HL-60 (cell line): ENCODE data around the gene MOV10L1.
"Not testable (repeated sequence)": the region's sequence is repeated elsewhere in the genome, so short reads cannot be mapped to it uniquely, and the experiment has no call there.

Experiments
- DNase-seq, 2 experiments: peaks; one replicate each; pipeline ENCODE4 v3.0.0-alpha.2; 2010 to 2020; ENCODE audit warnings: low read depth in 1 of 2, low spot score in 1 of 2
- H3K27ac ChIP-seq: fragments of 250-450 bp; sonication (Bioruptor Pico); replicated peaks from 2 replicates; pipeline ENCODE4 v1.5.1; 2020; ENCODE audit warnings: mild to moderate bottlenecking, moderate library complexity
- H3K27me3 ChIP-seq: fragments of 250-450 bp; sonication (Bioruptor Pico); 2 replicates; pipeline ENCODE4 v1.5.1; 2021; ENCODE audit warnings: mild to moderate bottlenecking, moderate library complexity; ENCODE audit not compliant: insufficient read depth, poor library complexity, severe bottlenecking
- H3K4me3 ChIP-seq: replicated peaks from 2 replicates; pipeline ENCODE4 v1.5.1; 2011; ENCODE audit warnings: mild to moderate bottlenecking, control low read depth, low read length; ENCODE audit not compliant: insufficient read depth
- GABPA ChIP-seq: IDR thresholded peaks from 2 replicates; pipeline ENCODE4 v1.6.1; 2012; ENCODE audit warnings: low read depth
- POLR2AphosphoS5 ChIP-seq: IDR thresholded peaks from 2 replicates; pipeline ENCODE4 v1.6.1; 2012; ENCODE audit warnings: low read depth
- SPI1 ChIP-seq: IDR thresholded peaks from 2 replicates; pipeline ENCODE4 v1.6.1; 2012; ENCODE audit warnings: low read depth, mild to moderate bottlenecking, borderline replicate concordance
- TF ChIP-seq, protein P1 (sequence below): IDR thresholded peaks from one replicate; pipeline ENCODE4 v1.5.1; 2011; ENCODE audit warnings: low read length, control low read depth, inconsistent platforms; ENCODE audit not compliant: insufficient read depth
- TF ChIP-seq, protein P2 (sequence below): IDR thresholded peaks from 2 replicates; pipeline ENCODE4 v1.6.1; 2012; ENCODE audit warnings: low read depth; ENCODE audit not compliant: insufficient replicate concordance

The MOV10L1 gene

DNA sequence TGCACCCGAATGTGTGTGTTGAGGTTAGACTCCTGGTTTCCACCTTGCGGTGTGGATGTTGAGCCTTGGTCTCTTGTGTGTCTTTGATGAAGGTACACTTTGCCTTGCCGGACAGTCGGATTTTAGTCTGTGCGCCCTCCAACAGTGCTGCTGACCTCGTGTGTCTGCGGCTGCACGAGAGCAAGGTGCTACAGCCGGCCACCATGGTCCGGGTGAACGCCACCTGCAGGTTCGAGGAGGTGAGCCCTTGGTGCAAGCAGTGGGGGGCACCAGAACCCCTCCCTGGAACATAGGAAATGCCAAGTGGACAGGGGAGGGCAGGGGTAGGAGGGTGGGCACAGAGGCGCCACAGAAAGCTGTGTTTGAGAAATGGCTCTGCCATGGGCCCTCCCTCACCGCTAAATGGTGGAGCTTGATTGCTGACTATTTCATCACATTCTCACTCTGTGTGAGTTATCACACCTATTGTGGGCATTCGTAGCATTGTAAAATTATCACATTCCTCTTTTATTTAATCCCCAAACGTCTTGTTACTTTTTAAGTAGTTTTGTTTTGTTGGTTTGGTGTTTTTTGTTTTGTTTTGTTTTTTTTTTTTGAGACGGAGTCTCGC is 54.3 kb downstream of the MOV10L1 start:
- no peak for TF ChIP-seq POLR2AphosphoS5
- TF ChIP-seq GABPA: no peak
- Histone ChIP-seq H3K27ac (peak overlapping the region; percentile 50), H3K27me3 (no peaks in the 10 kb centered on the region), H3K4me3 (no peak overlapping the region)
- no peak for DNase-seq

DNA sequence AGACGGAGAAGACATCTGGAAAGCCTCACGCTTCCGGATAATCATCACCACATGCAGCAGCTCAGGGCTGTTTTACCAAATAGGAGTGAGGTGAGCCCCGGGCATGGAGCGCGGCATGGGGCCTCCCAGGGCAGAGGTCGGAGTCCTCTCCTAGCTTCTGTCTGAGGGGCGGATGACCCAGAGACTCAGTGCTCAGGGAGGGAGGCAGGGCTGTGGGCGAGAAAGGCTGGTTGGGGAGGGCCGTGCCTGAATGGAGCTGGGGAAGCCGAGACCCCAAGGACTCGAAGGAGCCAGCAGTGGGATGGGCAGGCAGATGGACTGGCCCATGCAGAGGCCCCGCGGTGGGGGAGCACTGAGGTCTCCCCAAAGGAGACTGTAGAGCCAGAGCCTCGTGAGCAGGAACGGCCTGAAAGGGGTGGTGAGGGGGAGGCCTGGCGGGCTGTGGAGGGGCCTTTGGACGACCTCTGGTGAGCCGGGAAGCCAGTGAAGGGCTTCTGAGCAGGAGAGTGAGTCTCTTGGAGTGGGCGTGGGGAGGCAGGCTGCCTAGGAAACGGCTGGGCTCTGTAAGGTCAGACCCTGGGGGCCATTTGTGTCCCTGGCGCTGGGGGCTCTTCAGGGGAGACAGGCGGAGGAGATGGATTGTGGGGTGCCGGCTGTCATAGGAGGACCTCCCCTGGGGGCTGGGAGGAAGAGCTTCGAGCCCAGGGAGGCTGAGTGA is 56.1 kb downstream of the MOV10L1 start:
- DNase-seq: no peak
- TF ChIP-seq SPI1 (no peak), GABPA (no peak), POLR2AphosphoS5 (no peak)
- TF ChIP-seq, protein P1, sequence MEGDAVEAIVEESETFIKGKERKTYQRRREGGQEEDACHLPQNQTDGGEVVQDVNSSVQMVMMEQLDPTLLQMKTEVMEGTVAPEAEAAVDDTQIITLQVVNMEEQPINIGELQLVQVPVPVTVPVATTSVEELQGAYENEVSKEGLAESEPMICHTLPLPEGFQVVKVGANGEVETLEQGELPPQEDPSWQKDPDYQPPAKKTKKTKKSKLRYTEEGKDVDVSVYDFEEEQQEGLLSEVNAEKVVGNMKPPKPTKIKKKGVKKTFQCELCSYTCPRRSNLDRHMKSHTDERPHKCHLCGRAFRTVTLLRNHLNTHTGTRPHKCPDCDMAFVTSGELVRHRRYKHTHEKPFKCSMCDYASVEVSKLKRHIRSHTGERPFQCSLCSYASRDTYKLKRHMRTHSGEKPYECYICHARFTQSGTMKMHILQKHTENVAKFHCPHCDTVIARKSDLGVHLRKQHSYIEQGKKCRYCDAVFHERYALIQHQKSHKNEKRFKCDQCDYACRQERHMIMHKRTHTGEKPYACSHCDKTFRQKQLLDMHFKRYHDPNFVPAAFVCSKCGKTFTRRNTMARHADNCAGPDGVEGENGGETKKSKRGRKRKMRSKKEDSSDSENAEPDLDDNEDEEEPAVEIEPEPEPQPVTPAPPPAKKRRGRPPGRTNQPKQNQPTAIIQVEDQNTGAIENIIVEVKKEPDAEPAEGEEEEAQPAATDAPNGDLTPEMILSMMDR: no peak
- TF ChIP-seq, protein P2, sequence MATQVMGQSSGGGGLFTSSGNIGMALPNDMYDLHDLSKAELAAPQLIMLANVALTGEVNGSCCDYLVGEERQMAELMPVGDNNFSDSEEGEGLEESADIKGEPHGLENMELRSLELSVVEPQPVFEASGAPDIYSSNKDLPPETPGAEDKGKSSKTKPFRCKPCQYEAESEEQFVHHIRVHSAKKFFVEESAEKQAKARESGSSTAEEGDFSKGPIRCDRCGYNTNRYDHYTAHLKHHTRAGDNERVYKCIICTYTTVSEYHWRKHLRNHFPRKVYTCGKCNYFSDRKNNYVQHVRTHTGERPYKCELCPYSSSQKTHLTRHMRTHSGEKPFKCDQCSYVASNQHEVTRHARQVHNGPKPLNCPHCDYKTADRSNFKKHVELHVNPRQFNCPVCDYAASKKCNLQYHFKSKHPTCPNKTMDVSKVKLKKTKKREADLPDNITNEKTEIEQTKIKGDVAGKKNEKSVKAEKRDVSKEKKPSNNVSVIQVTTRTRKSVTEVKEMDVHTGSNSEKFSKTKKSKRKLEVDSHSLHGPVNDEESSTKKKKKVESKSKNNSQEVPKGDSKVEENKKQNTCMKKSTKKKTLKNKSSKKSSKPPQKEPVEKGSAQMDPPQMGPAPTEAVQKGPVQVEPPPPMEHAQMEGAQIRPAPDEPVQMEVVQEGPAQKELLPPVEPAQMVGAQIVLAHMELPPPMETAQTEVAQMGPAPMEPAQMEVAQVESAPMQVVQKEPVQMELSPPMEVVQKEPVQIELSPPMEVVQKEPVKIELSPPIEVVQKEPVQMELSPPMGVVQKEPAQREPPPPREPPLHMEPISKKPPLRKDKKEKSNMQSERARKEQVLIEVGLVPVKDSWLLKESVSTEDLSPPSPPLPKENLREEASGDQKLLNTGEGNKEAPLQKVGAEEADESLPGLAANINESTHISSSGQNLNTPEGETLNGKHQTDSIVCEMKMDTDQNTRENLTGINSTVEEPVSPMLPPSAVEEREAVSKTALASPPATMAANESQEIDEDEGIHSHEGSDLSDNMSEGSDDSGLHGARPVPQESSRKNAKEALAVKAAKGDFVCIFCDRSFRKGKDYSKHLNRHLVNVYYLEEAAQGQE: no peak
- H3K4me3 ChIP-seq: no peak overlapping the region
- no peaks in the 10 kb centered on the region for H3K27me3 ChIP-seq
- peak overlapping the region; percentile 64 for H3K27ac ChIP-seq

DNA sequence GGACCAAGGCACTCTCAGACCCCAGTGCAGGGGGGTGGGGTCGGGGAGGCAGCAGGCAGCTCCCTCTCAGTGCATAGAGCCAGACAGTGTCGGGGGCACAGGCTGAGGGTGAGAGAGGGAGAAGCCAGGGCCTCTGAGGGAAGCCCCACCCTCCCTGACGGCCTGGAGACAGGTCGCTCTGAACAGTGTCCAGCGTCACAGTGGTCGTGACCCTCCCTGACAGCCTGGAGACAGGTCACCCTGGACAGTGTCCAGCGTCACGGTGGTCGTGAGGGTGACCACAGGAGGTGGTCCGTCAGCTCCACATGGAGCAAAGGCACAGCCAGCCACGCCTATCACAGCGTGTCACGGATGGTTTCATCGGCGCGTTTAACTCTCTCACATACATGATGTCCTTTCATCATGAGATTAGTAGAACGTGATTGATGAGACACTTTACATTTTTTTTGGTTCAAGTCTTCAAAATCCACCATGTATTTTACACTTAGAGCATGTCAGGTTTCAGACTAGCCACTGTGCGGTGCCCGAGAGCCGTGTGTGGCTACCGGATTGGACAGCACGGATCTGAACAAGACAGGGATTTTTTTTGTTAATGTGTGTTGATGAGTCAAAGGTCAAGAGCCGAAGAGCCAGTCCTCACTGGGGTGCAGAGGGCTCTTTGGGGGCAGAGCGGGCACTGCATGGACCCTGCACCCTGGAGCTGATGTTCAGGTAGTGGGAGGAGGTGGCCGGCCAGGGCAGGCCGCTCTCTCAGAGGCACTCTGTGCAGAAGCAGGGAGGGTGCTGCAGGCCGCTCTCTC is 56.8 kb downstream of the MOV10L1 start:
- DNase-seq: peak; percentile 57 to 82
- TF ChIP-seq SPI1 (no peak), POLR2AphosphoS5 (no peak), GABPA (no peak)
- TF ChIP-seq, protein P1: peak; percentile 92
- TF ChIP-seq, protein P2: no peak
- H3K27ac ChIP-seq: peak overlapping the region; percentile 64
- H3K4me3 ChIP-seq: no peak overlapping the region
- no peaks in the 10 kb centered on the region for H3K27me3 ChIP-seq

DNA sequence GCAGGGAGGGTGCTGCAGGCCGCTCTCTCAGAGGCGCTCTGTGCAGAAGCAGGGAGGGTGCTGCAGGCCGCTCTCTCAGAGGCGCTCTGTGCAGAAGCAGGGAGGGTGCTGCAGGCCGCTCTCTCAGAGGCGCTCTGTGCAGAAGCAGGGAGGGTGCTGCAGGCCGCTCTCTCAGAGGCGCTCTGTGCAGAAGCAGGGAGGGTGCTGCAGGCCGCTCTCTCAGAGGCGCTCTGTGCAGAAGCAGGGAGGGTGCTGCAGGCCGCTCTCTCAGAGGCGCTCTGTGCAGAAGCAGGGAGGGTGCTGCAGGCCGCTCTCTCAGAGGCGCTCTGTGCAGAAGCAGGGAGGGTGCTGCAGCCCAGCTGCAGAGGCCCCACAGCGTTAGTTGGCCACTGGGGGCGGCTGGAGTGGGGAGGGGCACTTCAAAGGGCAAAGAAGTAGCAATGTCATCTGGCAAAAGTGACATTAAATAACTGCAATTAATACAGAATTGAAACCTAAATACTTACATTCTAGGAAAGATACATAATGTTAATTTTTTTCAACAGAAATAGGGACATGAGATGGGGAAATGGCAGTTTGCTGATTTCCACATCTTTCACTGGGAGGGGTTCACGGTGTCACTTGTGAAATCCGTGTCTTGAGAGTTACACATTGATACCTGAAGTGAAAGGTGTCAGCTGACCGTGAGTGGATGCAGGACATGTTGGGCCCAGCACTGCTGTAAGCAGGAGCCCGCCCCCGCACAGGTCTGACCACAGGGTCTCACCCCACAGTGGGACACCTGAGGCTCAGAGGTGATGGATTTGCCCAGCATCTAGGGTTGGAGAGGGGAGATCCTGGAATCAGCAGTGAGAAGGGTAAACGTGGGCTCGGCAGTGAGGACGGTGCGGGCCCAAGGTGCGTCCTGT is 57.7 kb downstream of the MOV10L1 start:
- peak overlapping the region; percentile 76 for H3K27ac ChIP-seq
- H3K27me3 ChIP-seq, H3K4me3 ChIP-seq: not testable (repeated sequence)
- DNase-seq: peak in 1 of 2 experiments; percentile 77
